DOHH2 (cell line): ENCODE results near the gene CLMN.

Experiments used
- H3F3A ChIP-seq: fragments of 200-600 bp; sonication (generic), shearing (Covaris generic); 2 replicates; pipeline ENCODE4 v1.6.0; 2016; ENCODE audit warnings: antibody characterized with exemption, mild to moderate bottlenecking; ENCODE audit not compliant: control insufficient read depth, insufficient read depth
- H3K27ac ChIP-seq: fragments of 200-600 bp; sonication (generic); 2 replicates; pipeline ENCODE4 v1.5.1; 2014; ENCODE audit warnings: low read depth, mild to moderate bottlenecking, low read length, moderate library complexity
- H3K27me3 ChIP-seq: fragments of 200-600 bp; sonication (generic); 2 replicates; pipeline ENCODE4 v1.6.1; 2014; ENCODE audit warnings: mild to moderate bottlenecking, low read length, mixed read lengths; ENCODE audit not compliant: control insufficient read depth
- H3K36me3 ChIP-seq: fragments of 200-600 bp; sonication (generic); 2 replicates; pipeline ENCODE4 v1.6.1; 2014; ENCODE audit warnings: mild to moderate bottlenecking, low read length, moderate library complexity, mixed read lengths; ENCODE audit not compliant: control insufficient read depth
- H3K4me1 ChIP-seq: fragments of 200-600 bp; sonication (generic); 2 replicates; pipeline ENCODE4 v1.6.1; 2014; ENCODE audit warnings: mild to moderate bottlenecking, low read length, mixed read lengths; ENCODE audit not compliant: control insufficient read depth
- H3K4me2 ChIP-seq: fragments of 200-600 bp; sonication (generic); 2 replicates; pipeline ENCODE4 v1.6.0; 2014; ENCODE audit warnings: mild to moderate bottlenecking, low read length, moderate library complexity
- H3K4me3 ChIP-seq: fragments of 200-600 bp; sonication (generic); 2 replicates; pipeline ENCODE4 v1.5.1; 2014; ENCODE audit warnings: mild to moderate bottlenecking, low read length, mixed read lengths
- H3K79me2 ChIP-seq: fragments of 200-600 bp; sonication (generic); 2 replicates; pipeline ENCODE4 v1.6.1; 2014; ENCODE audit warnings: mild to moderate bottlenecking, low read length, mixed read lengths; ENCODE audit not compliant: control insufficient read depth
- H3K9me2 ChIP-seq: fragments of 200-600 bp; sonication (generic); replicated peaks from 2 replicates; pipeline ENCODE4 v1.6.1; 2014; ENCODE audit warnings: mild to moderate bottlenecking, low read length, mixed read lengths; ENCODE audit not compliant: control insufficient read depth
- H3K9me3 ChIP-seq: fragments of 200-600 bp; sonication (generic); 2 replicates; pipeline ENCODE4 v1.6.1; 2014; ENCODE audit warnings: antibody characterized with exemption, low read length, mixed read lengths; ENCODE audit not compliant: control insufficient read depth, insufficient read depth
- H4K20me1 ChIP-seq: fragments of 200-600 bp; sonication (generic); 2 replicates; pipeline ENCODE4 v1.6.0; 2014; ENCODE audit warnings: low read depth, mild to moderate bottlenecking, antibody characterized with exemption, low read length, moderate library complexity; ENCODE audit not compliant: control insufficient read depth, insufficient read depth
- CTCF ChIP-seq: fragments of 200-600 bp; sonication (generic); IDR thresholded peaks from one replicate; pipeline ENCODE4 v1.5.1; 2014; ENCODE audit warnings: antibody characterized with exemption, mild to moderate bottlenecking, low read depth, low read length; ENCODE audit not compliant: poor library complexity, severe bottlenecking
- EZH2phosphoT487 ChIP-seq: fragments of 200-600 bp; sonication (generic); IDR thresholded peaks from 2 replicates; pipeline ENCODE4 v1.6.1; 2017; ENCODE audit warnings: borderline replicate concordance, mild to moderate bottlenecking, antibody characterized with exemption, low read length, moderate library complexity, mixed read lengths

Gene CLMN

GRCh38 chr14:95305940-95306339 is 13.8 kb downstream of the CLMN start:
- Histone ChIP-seq H3K79me2 (no peaks in the 10 kb centered on the region), H3K4me2 (no peak overlapping the region), H3K4me1 (no peaks in the 10 kb centered on the region)

GRCh38 chr14:95305145-95305544 is 14.6 kb downstream of the CLMN start:
- Histone ChIP-seq H3K9me2 (no peaks in the 10 kb centered on the region), H4K20me1 (no peaks in the 10 kb centered on the region), H3K36me3 (no peaks in the 10 kb centered on the region), H3K79me2 (no peaks in the 10 kb centered on the region), H3K4me1 (no peaks in the 10 kb centered on the region), H3F3A (no peaks in the 10 kb centered on the region), H3K27ac (no peak overlapping the region), H3K4me2 (no peak overlapping the region), H3K4me3 (no peak overlapping the region), H3K9me3 (no peaks in the 10 kb centered on the region), H3K27me3 (peaks cover 15% of the 10 kb centered on the region)
- TF ChIP-seq CTCF (no peak), EZH2phosphoT487 (no peak)

More at GRCh38 chr14:95305940-95306339, 13.8 kb downstream of the CLMN start:
- TF ChIP-seq EZH2phosphoT487 (no peak), CTCF (no peak)
- peaks cover 11% of the 10 kb centered on the region for H3K27me3 ChIP-seq
- no peak overlapping the region for H3K27ac ChIP-seq
- no peak overlapping the region for H3K4me3 ChIP-seq
- no peaks in the 10 kb centered on the region for H4K20me1 ChIP-seq
- H3K36me3 ChIP-seq = no peaks in the 10 kb centered on the region
- no peaks in the 10 kb centered on the region for H3F3A ChIP-seq
- H3K9me2 ChIP-seq = no peaks in the 10 kb centered on the region
- H3K9me3 ChIP-seq = no peaks in the 10 kb centered on the region

- no peak overlapping the region for H3K4me2 ChIP-seq
- no peaks in the 10 kb centered on the region for H3K9me3 ChIP-seq
- TF ChIP-seq CTCF (no peak), EZH2phosphoT487 (no peak)
- H3K4me1 ChIP-seq = no peaks in the 10 kb centered on the region
- no peaks in the 10 kb centered on the region for H3K9me2 ChIP-seq
- no peak overlapping the region for H3K27ac ChIP-seq
- H3K27me3 ChIP-seq = peaks cover 15% of the 10 kb centered on the region
- no peaks in the 10 kb centered on the region for H3K36me3 ChIP-seq
- H4K20me1 ChIP-seq = no peaks in the 10 kb centered on the region
- H3K79me2 ChIP-seq = no peaks in the 10 kb centered on the region
- H3K4me3 ChIP-seq = no peak overlapping the region
- no peaks in the 10 kb centered on the region for H3F3A ChIP-seq
Observed at GRCh38 chr14:95304342-95304741, 15.4 kb downstream of the CLMN start.

GRCh38 chr14:95303552-95303951 is 16.2 kb downstream of the CLMN start:
- Histone ChIP-seq H3K9me2 (no peaks in the 10 kb centered on the region), H3K79me2 (no peaks in the 10 kb centered on the region), H3K9me3 (no peaks in the 10 kb centered on the region), H4K20me1 (no peaks in the 10 kb centered on the region), H3K27me3 (peaks cover 15% of the 10 kb centered on the region), H3K27ac (no peak overlapping the region), H3K4me2 (no peak overlapping the region), H3K36me3 (no peaks in the 10 kb centered on the region), H3K4me1 (no peaks in the 10 kb centered on the region), H3F3A (no peaks in the 10 kb centered on the region), H3K4me3 (no peak overlapping the region)
- TF ChIP-seq CTCF (no peak), EZH2phosphoT487 (no peak)
